ENCODE data around the gene CDADC1.

DNA sequence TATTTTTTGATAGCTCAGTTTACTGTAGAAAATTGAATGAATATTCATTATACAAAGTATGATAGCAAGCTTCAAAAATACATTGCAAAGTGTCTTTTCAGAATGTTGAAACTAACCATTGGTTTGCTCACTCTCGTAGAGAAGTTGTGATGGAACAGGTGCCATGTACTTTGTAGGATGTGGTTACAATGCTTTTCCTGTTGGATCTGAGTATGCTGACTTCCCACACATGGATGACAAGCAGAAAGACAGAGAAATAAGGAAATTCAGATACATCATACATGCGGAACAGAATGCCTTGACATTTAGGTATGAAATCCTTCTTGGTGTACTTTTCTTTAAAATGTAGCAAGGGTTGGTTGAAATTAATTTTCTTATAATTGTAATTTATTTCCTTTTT lies 30.5 kb downstream of the CDADC1 start:
- TF ChIP-seq FOXP2 (optimal IDR thresholded peaks at IDR 0.05; ENCODE audit: control extremely low read depth, extremely low read length, insufficient read depth) (no peak), POLR2AphosphoS5 (IDR thresholded peaks at IDR 0.05; ENCODE audit: borderline replicate concordance, low read depth, low read length) (no peak)

Data from SK-N-MC (cell line).